NCI-H2227 treated with DMSO at 0.1 percent for 48 hours (cell line): ENCODE results near the gene PROK1.

ENCODE experiments used
- DNase-seq: peaks from one replicate; lab custom pipeline; 2025; lab: John Stamatoyannopoulos, UW

PROK1 gene

GRCh38 chr1:110488867-110489266 lies 37.9 kb downstream of the PROK1 start:
- DNase-seq, result no peak

- DNase-seq, result no peak
These were observed 38.5 kb downstream of the PROK1 start for GRCh38 chr1:110489406-110489805.

GRCh38 chr1:110489973-110490542 lies 39.1 kb downstream of the PROK1 start:
- DNase-seq, result no peak

GRCh38 chr1:110490791-110491451 lies 40.0 kb downstream of the PROK1 start:
- no peak for DNase-seq

- no peak for DNase-seq
These were observed 41.6 kb downstream of the PROK1 start for GRCh38 chr1:110492573-110492972.

GRCh38 chr1:110493059-110493699 lies 42.2 kb downstream of the PROK1 start:
- no peak for DNase-seq

- no peak for DNase-seq
These were observed 43.1 kb downstream of the PROK1 start for GRCh38 chr1:110494036-110494435.

- DNase-seq, result peak; percentile 12
These were observed 43.8 kb downstream of the PROK1 start for GRCh38 chr1:110494522-110495406.

- DNase-seq, result peak; percentile 86
These were observed 45.1 kb downstream of the PROK1 start for GRCh38 chr1:110495926-110496600.

GRCh38 chr1:110498270-110498669 lies 47.3 kb downstream of the PROK1 start:
- no peak for DNase-seq

- DNase-seq, result no peak
These were observed 50.7 kb downstream of the PROK1 start for GRCh38 chr1:110501488-110502132.

GRCh38 chr1:110502402-110503151 lies 51.6 kb downstream of the PROK1 start:
- DNase-seq, result no peak

- DNase-seq, result no peak
These were observed 52.5 kb downstream of the PROK1 start for GRCh38 chr1:110503471-110503870.

GRCh38 chr1:110504226-110504625 lies 53.3 kb downstream of the PROK1 start:
- no peak for DNase-seq

- DNase-seq, result no peak
These were observed 54.6 kb downstream of the PROK1 start for GRCh38 chr1:110505596-110505995.

GRCh38 chr1:110506541-110506940 lies 55.6 kb downstream of the PROK1 start:
- DNase-seq, result no peak
